GM12878 (cell line): Measurements from ENCODE around the gene NXN. TPM values are rescaled to one million over a fixed set of nuclear protein-coding genes. Genes with fewer than 3 reads are reported as not detected.

Experiments
- ATAC-seq: fragments of 200-7000 bp; cut with Tn5 transposase; 3 replicates; pipeline ENCODE4 v1.9.1; 2020; ENCODE audit warnings: mild to moderate bottlenecking, moderate library complexity
- BruUV-seq: library from RNA; stranded (reverse); fragments of 400-500 nt; replicated peaks from 2 replicates; lab custom pipeline; 2021; lab: Mats Ljungman, UMichigan
- CTCF ChIA-PET: fragments of 300-600 bp; sonication (Branson Sonifier 250); formaldehyde crosslinking; extraction: SDS; loops from one replicate; lab custom pipeline; 2021; ENCODE audit warnings: inconsistent platforms; lab: Yijun Ruan, JAX
- POLR2A ChIA-PET: fragments of 350-600 bp; formaldehyde crosslinking; extraction: SDS; loops from one replicate; lab custom pipeline; 2021; ENCODE audit warnings: inconsistent platforms; lab: Charles Lee
- RAD21 ChIA-PET: fragments of 300-600 bp; sonication (Branson Sonifier 250); formaldehyde crosslinking; loops from one replicate; lab custom pipeline; 2023; ENCODE audit warnings: antibody characterized with exemption; ENCODE audit not compliant: unreplicated experiment; lab: Charles Lee
- SMC1A ChIA-PET: fragments of 300-600 bp; sonication (Branson Sonifier 250); formaldehyde crosslinking; loops from one replicate; lab custom pipeline; 2023; ENCODE audit not compliant: unreplicated experiment, uncharacterized antibody; lab: Charles Lee
- DNase-seq: peaks from one replicate; pipeline ENCODE4 v3.0.0-alpha.2; 2011; ENCODE audit warnings: low read depth, low spot score
- FAIRE-seq: peaks from 3 replicates; lab custom pipeline; 2011; peaks lifted over from hg19 to GRCh38; lab: Jason Lieb, UNC
- H2AFZ ChIP-seq: 2 replicates; pipeline ENCODE4 v1.6.0; 2011; ENCODE audit warnings: low read depth, low read length, control low read depth; ENCODE audit not compliant: control insufficient read depth
- H3K27ac ChIP-seq: 2 replicates; pipeline ENCODE4 v1.5.1; 2011; ENCODE audit warnings: control low read depth; ENCODE audit not compliant: control insufficient read depth, insufficient read depth
- H3K27me3 ChIP-seq, 2 experiments: replicated peaks in 1 of 2; 2 replicates each; pipeline versions ENCODE4 v1.6.0 to v1.6.1; 2011; ENCODE audit warnings: low read length in 1 of 2; ENCODE audit not compliant: control insufficient read depth in 2 of 2, insufficient read depth in 2 of 2
- H3K36me3 ChIP-seq, 2 experiments: 2 replicates each; pipeline ENCODE4 v1.5.1; 2011; ENCODE audit warnings: low read length in 1 of 2; ENCODE audit not compliant: control insufficient read depth in 2 of 2, insufficient read depth in 2 of 2
- H3K4me1 ChIP-seq: 2 replicates; pipeline ENCODE4 v1.6.1; 2011; ENCODE audit warnings: mild to moderate bottlenecking, low read length, moderate library complexity, mixed read lengths; ENCODE audit not compliant: control insufficient read depth, insufficient read depth
- H3K4me2 ChIP-seq: 2 replicates; pipeline ENCODE4 v1.6.0; 2011; ENCODE audit warnings: control low read depth; ENCODE audit not compliant: control insufficient read depth, insufficient read depth
- H3K4me3 ChIP-seq: fragments of 200-600 bp; sonication (generic); 2 replicates; pipeline ENCODE4 v1.5.1; 2016
- H3K79me2 ChIP-seq: 2 replicates; pipeline ENCODE4 v1.6.0; 2011; ENCODE audit warnings: low read length; ENCODE audit not compliant: control insufficient read depth, insufficient read depth
- H3K9ac ChIP-seq: 2 replicates; pipeline ENCODE4 v1.8.0; 2011; ENCODE audit warnings: low read length, control low read depth, mixed read lengths; ENCODE audit not compliant: control insufficient read depth, insufficient read depth
- H3K9me3 ChIP-seq: replicated peaks from 3 replicates; pipeline ENCODE4 v1.5.1; 2011; ENCODE audit warnings: mild to moderate bottlenecking, low read length; ENCODE audit not compliant: control insufficient read depth, insufficient read depth
- H4K20me1 ChIP-seq: 2 replicates; pipeline ENCODE4 v1.6.0; 2011; ENCODE audit not compliant: control insufficient read depth, insufficient read depth
- DPF2 ChIP-seq: fragments of 450-650 bp; IDR thresholded peaks from 2 replicates; pipeline ENCODE4 v1.6.1; 2017; ENCODE audit warnings: mild to moderate bottlenecking
- RFX5 ChIP-seq: IDR thresholded peaks from 2 replicates; pipeline ENCODE4 v1.6.1; 2011; ENCODE audit warnings: low read depth, low read length, improper control_type of control experiment
- RUNX3 ChIP-seq: IDR thresholded peaks from 2 replicates; pipeline ENCODE4 v1.6.1; 2012; ENCODE audit warnings: low read length, inconsistent platforms
- SKIL ChIP-seq: fragments of 450-650 bp; IDR thresholded peaks from 2 replicates; pipeline ENCODE4 v1.6.1; 2017; ENCODE audit warnings: mild to moderate bottlenecking, low read depth, inconsistent platforms; ENCODE audit not compliant: poor library complexity, severe bottlenecking
- YBX1 ChIP-seq: fragments of 450-650 bp; IDR thresholded peaks from 2 replicates; pipeline ENCODE4 v1.6.1; 2016; ENCODE audit warnings: antibody characterized with exemption
- WGBS: methylation state at CpG from one replicate; pipeline ENCODE4 v1.1.6; 2016; ENCODE audit warnings: low lambda C conversion rate; ENCODE audit not compliant: insufficient replicate concordance, insufficient coverage; ENCODE audit errors: missing lambda C conversion rate; 5-methylcytosine and 5-hydroxymethylcytosine counted together
- in situ Hi-C: fragments of 300-500 bp; cut with MboI; formaldehyde crosslinking; loops from 9 replicates; pipeline ENCODE4 v1.14.3; 2018; ENCODE audit warnings: mixed read lengths
- intact Hi-C: fragments of 100-400 bp; cut with micrococcal nuclease; formaldehyde crosslinking; loops from one replicate; pipeline ENCODE4 v1.14.2; 2022; ENCODE audit not compliant: unreplicated experiment
- polyA plus RNA-seq, 11 experiments: library from polyadenylated mRNA; depleted of rRNA in 4 of 11; unstranded in 6 of 11; stranded (reverse) in 5 of 11; fragments of >200 nt; fragmentation: Nextera tagmentation in 4 of 11; fragmentation: Illumina TruSeq in 1 of 11; extraction: Ambion mirVana in 4 of 11; extraction: Trizol in 1 of 11; gene quantifications; 1 replicate in 1 of 11; 2 replicates in 10 of 11; pipeline versions ENCODE4 v1.2.1 to v1.2.3, GENCODE V29; 2011 to 2016; ENCODE audit warnings: inconsistent platforms in 2 of 11, missing spikeins in 2 of 11, low read depth in 1 of 11
- total RNA-seq, 4 experiments: library from RNA; depleted of rRNA in 3 of 4; stranded (reverse); fragments of >200 nt in 3 of 4; fragmentation: Illumina TruSeq in 1 of 4; extraction: Trizol in 1 of 4; gene quantifications; 2 replicates each; pipeline versions ENCODE4 v1.2.1 to v1.2.3, GENCODE V29; 2013 to 2021

Gene NXN
- total and polyA plus RNA-seq, 10 of the 15 experiments (the other 5 are each of a cell fraction or from before 2014, with no cell fraction given): 0.04 to 1.2 (median 0.30) TPM

DNA sequence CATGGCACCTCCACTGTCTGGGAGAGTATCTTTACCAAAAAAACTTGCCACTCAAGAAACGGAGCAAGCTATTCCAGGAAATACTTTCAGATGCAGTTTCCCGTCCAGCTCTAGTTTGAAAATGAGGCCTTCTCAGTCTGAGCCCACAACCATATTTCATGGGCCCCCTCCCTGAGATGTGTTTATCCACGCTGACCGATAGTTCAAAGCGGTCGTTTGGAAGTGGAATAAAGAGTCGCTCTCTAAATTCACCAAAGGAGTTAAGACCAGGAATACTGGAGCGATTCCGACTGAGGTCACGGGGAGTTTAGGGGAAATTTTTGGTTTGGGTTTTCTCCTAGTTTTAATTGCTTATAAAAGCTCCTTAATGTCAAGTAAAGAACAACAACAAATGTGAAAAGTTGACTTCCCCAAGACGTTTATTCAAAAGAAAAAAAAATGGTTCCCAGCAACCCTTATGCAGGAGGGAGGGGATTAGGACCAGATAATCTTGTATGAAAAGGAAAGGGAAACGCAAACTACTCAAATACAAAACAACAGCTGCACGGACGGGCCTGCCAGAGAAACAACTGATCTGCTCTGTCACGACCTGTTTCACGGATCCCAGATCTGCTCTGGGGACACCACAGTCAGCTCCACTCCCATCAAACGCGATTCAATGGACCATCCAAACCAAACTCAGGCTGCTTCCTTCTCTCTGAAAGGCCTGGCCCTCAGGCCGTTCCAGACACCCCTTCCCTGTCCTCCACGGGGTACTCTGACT is 120.3 kb downstream of the NXN start:
- no TSS peak for BruUV-seq
- no peak for ATAC-seq
- H3K79me2 ChIP-seq: no peaks in the 10 kb centered on the region

More for the DNA sequence above, 120.3 kb downstream of the NXN start:
- FAIRE-seq (no peak), DNase-seq (no peak)
- Histone ChIP-seq H3K27ac (no peak overlapping the region), H3K27me3 (no peaks in the 10 kb centered on the region), H4K20me1 (no peaks in the 10 kb centered on the region), H3K4me1 (no peaks in the 10 kb centered on the region), H3K4me3 (no peak overlapping the region), H3K9ac (no peak overlapping the region), H3K9me3 (no peaks in the 10 kb centered on the region), H3K36me3 (no peaks in the 10 kb centered on the region), H3K4me2 (no peak overlapping the region), H2AFZ (no peak overlapping the region)
- SMC1A ChIA-PET: no interaction called here
- in situ Hi-C loops (no loop called here), intact Hi-C loops (no loop called here)
- RAD21 ChIA-PET: no interaction called here
- POLR2A ChIA-PET: no interaction called here
- no peak for TF ChIP-seq DPF2
- no peak for TF ChIP-seq RFX5
- TF ChIP-seq SKIL: no peak
- no peak for TF ChIP-seq YBX1
- TF ChIP-seq RUNX3: no peak
- WGBS: 40% methylated on average over 20 of the region's 20 CpGs
- CTCF ChIA-PET: interaction anchor here (1.8 kb wide), 1 partner anchor 122 kb away, joined by 4 read pairs; no protein-coding TSS in a partner anchor
